ENCODE measurements around the gene ANTXRL. TPM values are rescaled to one million over a fixed set of nuclear protein-coding genes. Genes with fewer than 3 reads are reported as not detected.
"Not testable (repeated sequence)": the region's sequence is repeated elsewhere in the genome, so short reads cannot be mapped to it uniquely, and the experiment has no call there.

Gene ANTXRL
- total and polyA plus RNA-seq, 4 donors: 0.06 TPM; not detected in 3

GRCh38 chr10:46311501-46311951 is 24.7 kb downstream of the ANTXRL start:
- no peaks in the 10 kb centered on the region for H3K9me3 ChIP-seq (ENCODE audit: control insufficient read depth in 4 of 4, low read length in 3 of 4)
- no peak overlapping the region for H3K9ac ChIP-seq (ENCODE audit: low read depth in 1 of 2, low read length in 2 of 2)
- DNase-seq (ENCODE audit: low spot score): no peak
- H3K27ac ChIP-seq (ENCODE audit: low read depth in 1 of 2, low read length in 2 of 2): no peak overlapping the region
- 81% methylated on average over 7 of the region's 7 CpGs for WGBS
- H3K4me1 ChIP-seq (ENCODE audit: control insufficient read depth in 4 of 4, insufficient read depth in 4 of 4, low read length in 3 of 4): no peaks in the 10 kb centered on the region
- H3K4me3 ChIP-seq (ENCODE audit: low read depth in 1 of 3, low read length in 3 of 3): no peak overlapping the region
- H3K36me3 ChIP-seq (ENCODE audit: control insufficient read depth in 4 of 4, insufficient read depth in 3 of 4, low read depth in 1 of 4, low read length in 3 of 4): no peaks in the 10 kb centered on the region
- TF ChIP-seq YY1 (IDR thresholded peaks at IDR 0.05) (no peak), FOXA1 (IDR thresholded peaks at IDR 0.05) (no peak), NR2F2 (IDR thresholded peaks at IDR 0.05) (no peak), ZBTB33 (IDR thresholded peaks at IDR 0.05) (no peak), SP1 (IDR thresholded peaks at IDR 0.05) (no peak), RXRA (IDR thresholded peaks at IDR 0.05) (no peak), EGR1 (IDR thresholded peaks at IDR 0.05; ENCODE audit: low read depth in 2 of 2) (no peak), REST (IDR thresholded peaks at IDR 0.05) (no peak), JUND (IDR thresholded peaks at IDR 0.05) (no peak), HNF4G (IDR thresholded peaks at IDR 0.05) (no peak), GABPA (IDR thresholded peaks at IDR 0.05 in 1 of 2, conservative IDR thresholded peaks at IDR 0.05 in 1 of 2) (no peak)
- H3K27me3 ChIP-seq (ENCODE audit: control insufficient read depth in 4 of 4, insufficient read depth in 4 of 4, low read length in 3 of 4): no peaks in the 10 kb centered on the region

- not testable (repeated sequence) for H3K27me3 ChIP-seq (ENCODE audit: control insufficient read depth in 4 of 4, insufficient read depth in 4 of 4, low read length in 3 of 4); H3K9ac ChIP-seq (ENCODE audit: low read depth in 1 of 2, low read length in 2 of 2); H3K27ac ChIP-seq (ENCODE audit: low read depth in 1 of 2, low read length in 2 of 2); DNase-seq (ENCODE audit: low spot score); H3K4me3 ChIP-seq (ENCODE audit: low read depth in 1 of 3, low read length in 3 of 3); H3K4me1 ChIP-seq (ENCODE audit: control insufficient read depth in 4 of 4, insufficient read depth in 4 of 4, low read length in 3 of 4); H3K36me3 ChIP-seq (ENCODE audit: control insufficient read depth in 4 of 4, insufficient read depth in 3 of 4, low read depth in 1 of 4, low read length in 3 of 4); H3K9me3 ChIP-seq (ENCODE audit: control insufficient read depth in 4 of 4, low read length in 3 of 4)
- 91% methylated on average over 9 of the region's 9 CpGs for WGBS
Observed at GRCh38 chr10:46311961-46312431, 25.2 kb downstream of the ANTXRL start.

- Histone ChIP-seq H3K9ac (ENCODE audit: low read depth in 1 of 2, low read length in 2 of 2) (no peak overlapping the region), H3K27me3 (ENCODE audit: control insufficient read depth in 4 of 4, insufficient read depth in 4 of 4, low read length in 3 of 4) (no peaks in the 10 kb centered on the region), H3K9me3 (ENCODE audit: control insufficient read depth in 4 of 4, low read length in 3 of 4) (no peaks in the 10 kb centered on the region), H3K4me3 (ENCODE audit: low read depth in 1 of 3, low read length in 3 of 3) (no peak overlapping the region), H3K27ac (ENCODE audit: low read depth in 1 of 2, low read length in 2 of 2) (no peak overlapping the region), H3K36me3 (ENCODE audit: control insufficient read depth in 4 of 4, insufficient read depth in 3 of 4, low read depth in 1 of 4, low read length in 3 of 4) (no peaks in the 10 kb centered on the region), H3K4me1 (ENCODE audit: control insufficient read depth in 4 of 4, insufficient read depth in 4 of 4, low read length in 3 of 4) (no peaks in the 10 kb centered on the region)
- no peak for TF ChIP-seq JUND (IDR thresholded peaks at IDR 0.05)
- no peak for TF ChIP-seq RXRA (IDR thresholded peaks at IDR 0.05)
- no peak for TF ChIP-seq HNF4A (conservative IDR thresholded peaks at IDR 0.05)
- TF ChIP-seq CTCF (IDR thresholded peaks at IDR 0.05; ENCODE audit: low read depth, low read length, missing input control): no peak
- TF ChIP-seq FOXA1 (IDR thresholded peaks at IDR 0.05): no peak
- no peak for TF ChIP-seq REST (IDR thresholded peaks at IDR 0.05)
- DNase-seq (ENCODE audit: low spot score): no peak
- WGBS: 92% methylated on average over 3 of the region's 3 CpGs
Observed at GRCh38 chr10:46312953-46313352, 26.2 kb downstream of the ANTXRL start.
